ENCODE results near the gene SEMA5A. TPM values are rescaled to one million over a fixed set of nuclear protein-coding genes. Genes with fewer than 3 reads are reported as not detected.

Gene SEMA5A
- total RNA-seq, 1 donor from 2014 or later, result 13.8 TPM

- Histone ChIP-seq H3K4me3 (ENCODE audit: insufficient read depth, low read depth, low read length) (no peak overlapping the region), H3K27ac (ENCODE audit: low read depth, low read length) (no peak overlapping the region), H3K9me3 (ENCODE audit: insufficient read depth, low read depth, low read length) (no peaks in the 10 kb centered on the region), H3K4me2 (ENCODE audit: low read length) (no peak overlapping the region), H3K36me3 (ENCODE audit: insufficient read depth, low read length) (no peaks in the 10 kb centered on the region), H3K27me3 (ENCODE audit: insufficient read depth, low read length) (no peaks in the 10 kb centered on the region), H3K4me1 (ENCODE audit: insufficient read depth, low read length) (no peaks in the 10 kb centered on the region), H3K9ac (ENCODE audit: low read length) (no peak overlapping the region), H4K20me1 (ENCODE audit: insufficient read depth, low read length) (no peaks in the 10 kb centered on the region), H2AFZ (ENCODE audit: low read depth, low read length) (no peak overlapping the region), H3K79me2 (ENCODE audit: insufficient read depth, low read length) (no peaks in the 10 kb centered on the region)
- peaks cover 3% of the 10 kb centered on the region for H3K27me3 Mint-ChIP-seq (ENCODE audit: low read depth, unreplicated experiment)
- no peaks in the 10 kb centered on the region for H3K4me1 Mint-ChIP-seq (ENCODE audit: low read depth, unreplicated experiment)
- DNase-seq (ENCODE audit: low read depth) (no peak), FAIRE-seq (no peak)
- H3K27ac Mint-ChIP-seq (ENCODE audit: unreplicated experiment), result no peak overlapping the region
- H3K4me3 Mint-ChIP-seq (ENCODE audit: unreplicated experiment), result no peak overlapping the region
- TF ChIP-seq EZH2 (IDR thresholded peaks at IDR 0.05; ENCODE audit: insufficient read depth, low read length), result no peak
- TF ChIP-seq CTCF (IDR thresholded peaks at IDR 0.05; ENCODE audit: insufficient read depth, low read depth, low read length), result no peak
- H3K36me3 Mint-ChIP-seq (ENCODE audit: low read depth, unreplicated experiment), result no peaks in the 10 kb centered on the region
- H3K9me3 Mint-ChIP-seq (ENCODE audit: unreplicated experiment), result peaks cover 4% of the 10 kb centered on the region
These were observed 474.8 kb downstream of the SEMA5A start for GRCh38 chr5:9071074-9071473.

- FAIRE-seq (peak; percentile 49), DNase-seq (ENCODE audit: low read depth) (peak; percentile 64)
- H3K4me3 Mint-ChIP-seq (ENCODE audit: unreplicated experiment), result no peak overlapping the region
These were observed 476.2 kb downstream of the SEMA5A start for GRCh38 chr5:9069650-9070049.

More at GRCh38 chr5:9069650-9070049, 476.2 kb downstream of the SEMA5A start:
- Histone ChIP-seq H3K36me3 (ENCODE audit: insufficient read depth, low read length) (no peaks in the 10 kb centered on the region), H3K79me2 (ENCODE audit: insufficient read depth, low read length) (no peaks in the 10 kb centered on the region), H3K27ac (ENCODE audit: low read depth, low read length) (no peak overlapping the region), H3K4me3 (ENCODE audit: insufficient read depth, low read depth, low read length) (no peak overlapping the region), H3K9ac (ENCODE audit: low read length) (no peak overlapping the region), H2AFZ (ENCODE audit: low read depth, low read length) (no peak overlapping the region), H3K4me1 (ENCODE audit: insufficient read depth, low read length) (no peaks in the 10 kb centered on the region), H3K4me2 (ENCODE audit: low read length) (no peak overlapping the region), H3K9me3 (ENCODE audit: insufficient read depth, low read depth, low read length) (no peaks in the 10 kb centered on the region), H3K27me3 (ENCODE audit: insufficient read depth, low read length) (no peaks in the 10 kb centered on the region), H4K20me1 (ENCODE audit: insufficient read depth, low read length) (no peaks in the 10 kb centered on the region)
- TF ChIP-seq EZH2 (IDR thresholded peaks at IDR 0.05; ENCODE audit: insufficient read depth, low read length), result no peak
- TF ChIP-seq CTCF (IDR thresholded peaks at IDR 0.05; ENCODE audit: insufficient read depth, low read depth, low read length), result no peak
- Mint-ChIP-seq H3K9me3 (ENCODE audit: unreplicated experiment) (peaks cover 5% of the 10 kb centered on the region), H3K27ac (ENCODE audit: unreplicated experiment) (no peak overlapping the region), H3K36me3 (ENCODE audit: low read depth, unreplicated experiment) (peaks cover 1% of the 10 kb centered on the region), H3K27me3 (ENCODE audit: low read depth, unreplicated experiment) (peaks cover 3% of the 10 kb centered on the region), H3K4me1 (ENCODE audit: low read depth, unreplicated experiment) (no peaks in the 10 kb centered on the region)

Data from astrocyte (in vitro differentiated cells and primary cell).